HepG2 (cell line): ENCODE measurements around the gene SMURF1. TPM values are rescaled to one million over a fixed set of nuclear protein-coding genes. Genes with fewer than 3 reads are reported as not detected.

Source experiments
- HNRNPK ChIP-seq: fragments of 200-400 bp; formaldehyde crosslinking; IDR thresholded peaks from 2 replicates; pipeline ENCODE4 v1.6.1; 2018; ENCODE audit warnings: low read length, low read depth, moderate library complexity, mild to moderate bottlenecking; ENCODE audit not compliant: poor library complexity, severe bottlenecking
- KAT8 ChIP-seq: IDR thresholded peaks from 2 replicates; pipeline ENCODE4 v1.6.1; 2016; ENCODE audit warnings: missing genetic modification reagents, missing compliant biosample characterization
- KMT2A ChIP-seq: sonication (generic); formaldehyde crosslinking; IDR thresholded peaks from 2 replicates; pipeline ENCODE4 v1.4.0; 2020; ENCODE audit warnings: missing genetic modification reagents
- MAZ ChIP-seq, 2 experiments: sonication (generic) in 1 of 2; formaldehyde crosslinking in 1 of 2; IDR thresholded peaks; 2 replicates each; pipeline versions ENCODE4 v1.5.0 to v1.6.1; 2012 to 2020; ENCODE audit warnings: low read depth in 2 of 2, mild to moderate bottlenecking in 2 of 2, borderline replicate concordance in 1 of 2, improper control_type of control experiment in 1 of 2, low read length in 1 of 2, missing genetic modification reagents in 1 of 2, moderate library complexity in 1 of 2
- POGZ ChIP-seq: sonication (generic); formaldehyde crosslinking; IDR thresholded peaks from 2 replicates; pipeline ENCODE4 v1.4.0; 2020; ENCODE audit warnings: mild to moderate bottlenecking, missing genetic modification reagents
- REL ChIP-seq: sonication (generic); formaldehyde crosslinking; conservative IDR thresholded peaks from 2 replicates; pipeline ENCODE4 v1.8.0; 2022; ENCODE audit warnings: mild to moderate bottlenecking, missing genetic modification reagents, moderate library complexity
- RFXAP ChIP-seq: sonication (generic); formaldehyde crosslinking; IDR thresholded peaks from 2 replicates; pipeline ENCODE4 v1.4.0; 2020; ENCODE audit warnings: missing genetic modification reagents, borderline replicate concordance
- ZFX ChIP-seq: sonication (generic); formaldehyde crosslinking; IDR thresholded peaks from 2 replicates; pipeline ENCODE4 v1.4.0; 2020; ENCODE audit warnings: mild to moderate bottlenecking, low read depth, missing genetic modification reagents, moderate library complexity
- ZNF17 ChIP-seq: sonication (generic); formaldehyde crosslinking; IDR thresholded peaks from 2 replicates; pipeline ENCODE4 v1.5.0; 2020; ENCODE audit warnings: mild to moderate bottlenecking, missing genetic modification reagents
- ZNF501 ChIP-seq: sonication (generic); formaldehyde crosslinking; IDR thresholded peaks from 2 replicates; pipeline ENCODE4 v1.5.1; 2020; ENCODE audit warnings: mild to moderate bottlenecking, moderate library complexity, missing genetic modification reagents
- ZNF646 ChIP-seq: sonication (generic); formaldehyde crosslinking; IDR thresholded peaks from 2 replicates; pipeline ENCODE4 v1.9.0; 2021; ENCODE audit warnings: mild to moderate bottlenecking, missing genetic modification reagents
- ZSCAN21 ChIP-seq: sonication (generic); formaldehyde crosslinking; IDR thresholded peaks from 2 replicates; pipeline ENCODE4 v1.8.0; 2022; ENCODE audit warnings: mild to moderate bottlenecking, missing genetic modification reagents, moderate library complexity, borderline replicate concordance
- polyA plus RNA-seq, 8 experiments: library from polyadenylated mRNA; depleted of rRNA in 3 of 8; stranded (reverse) in 7 of 8; unstranded in 1 of 8; fragments of >200 nt; fragmentation: Illumina TruSeq in 4 of 8; extraction: Trizol in 4 of 8; gene quantifications; 2 replicates each; pipeline versions ENCODE4 v1.2.1 to v1.2.3, GENCODE V29; 2011 to 2016; ENCODE audit warnings: low read depth in 4 of 8, missing spikeins in 1 of 8, mixed read lengths in 1 of 8; ENCODE audit not compliant: insufficient read depth in 1 of 8
- total RNA-seq, 5 experiments: library from RNA; depleted of rRNA; stranded (reverse); fragments of >200 nt; fragmentation: Illumina TruSeq; extraction: Trizol; gene quantifications; 2 replicates each; pipeline ENCODE4 v1.2.3, GENCODE V29; 2016; ENCODE audit warnings: low read depth in 1 of 5
- TF ChIP-seq, protein P1 (sequence below): sonication (generic); formaldehyde crosslinking; IDR thresholded peaks from 2 replicates; pipeline ENCODE4 v1.4.0; 2020; ENCODE audit warnings: missing genetic modification reagents
- TF ChIP-seq, protein P2 (sequence below): IDR thresholded peaks from 2 replicates; pipeline ENCODE4 v1.6.1; 2016; ENCODE audit warnings: missing biosample characterization, missing genetic modification reagents, low read depth

The SMURF1 gene
- total and polyA plus RNA-seq, 2 of the 13 experiments (the other 11 are each of a cell fraction or from before 2014, with no cell fraction given) = 8.3 to 11.1 TPM

DNA sequence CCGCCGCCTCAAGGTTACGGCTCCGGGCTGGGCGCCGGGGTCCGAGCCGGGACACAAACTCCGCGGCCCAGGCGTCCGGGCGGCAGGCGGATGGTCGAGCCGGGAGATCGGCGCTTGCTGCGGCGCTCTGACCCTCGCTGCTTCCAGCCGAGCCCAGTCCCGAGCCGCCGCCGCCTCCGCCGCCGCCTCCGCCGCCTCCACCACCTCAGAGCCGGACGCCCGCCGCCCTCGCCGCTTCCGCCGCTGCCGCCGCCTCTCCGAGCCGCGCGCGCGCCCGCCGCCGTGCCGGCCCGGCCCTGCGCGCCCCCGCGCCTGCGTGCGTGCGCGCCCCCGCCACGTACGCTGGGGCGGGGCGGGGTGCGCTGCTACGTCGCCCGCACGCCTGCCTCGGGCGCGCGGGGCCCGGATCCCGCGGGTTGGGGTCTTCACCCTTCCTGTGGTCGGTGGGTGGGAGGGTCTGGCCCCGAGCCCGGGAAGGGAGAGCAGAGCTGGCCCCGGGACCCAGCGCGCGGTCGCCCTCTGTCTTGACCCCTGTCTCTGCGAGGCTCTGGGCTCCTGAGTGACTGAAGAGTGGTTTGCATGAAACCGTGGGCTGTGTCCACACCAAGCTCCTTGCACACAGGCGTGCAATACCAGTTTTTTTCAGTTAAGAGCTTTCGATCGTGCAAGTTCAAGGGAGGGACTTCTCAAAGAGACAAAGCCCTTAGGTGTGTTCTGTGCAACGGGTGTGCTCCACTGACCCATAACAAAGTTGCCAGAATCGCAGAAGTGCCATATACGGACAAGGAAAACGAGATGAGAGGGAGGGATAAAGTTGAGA lies at the start of gene SMURF1 (continued):
- 0 out of 2 replicates have a peak, but pooled peaks have one; percentile 56 for TF ChIP-seq REL (CRISPR knock-in tag)
- TF ChIP-seq, protein P1, sequence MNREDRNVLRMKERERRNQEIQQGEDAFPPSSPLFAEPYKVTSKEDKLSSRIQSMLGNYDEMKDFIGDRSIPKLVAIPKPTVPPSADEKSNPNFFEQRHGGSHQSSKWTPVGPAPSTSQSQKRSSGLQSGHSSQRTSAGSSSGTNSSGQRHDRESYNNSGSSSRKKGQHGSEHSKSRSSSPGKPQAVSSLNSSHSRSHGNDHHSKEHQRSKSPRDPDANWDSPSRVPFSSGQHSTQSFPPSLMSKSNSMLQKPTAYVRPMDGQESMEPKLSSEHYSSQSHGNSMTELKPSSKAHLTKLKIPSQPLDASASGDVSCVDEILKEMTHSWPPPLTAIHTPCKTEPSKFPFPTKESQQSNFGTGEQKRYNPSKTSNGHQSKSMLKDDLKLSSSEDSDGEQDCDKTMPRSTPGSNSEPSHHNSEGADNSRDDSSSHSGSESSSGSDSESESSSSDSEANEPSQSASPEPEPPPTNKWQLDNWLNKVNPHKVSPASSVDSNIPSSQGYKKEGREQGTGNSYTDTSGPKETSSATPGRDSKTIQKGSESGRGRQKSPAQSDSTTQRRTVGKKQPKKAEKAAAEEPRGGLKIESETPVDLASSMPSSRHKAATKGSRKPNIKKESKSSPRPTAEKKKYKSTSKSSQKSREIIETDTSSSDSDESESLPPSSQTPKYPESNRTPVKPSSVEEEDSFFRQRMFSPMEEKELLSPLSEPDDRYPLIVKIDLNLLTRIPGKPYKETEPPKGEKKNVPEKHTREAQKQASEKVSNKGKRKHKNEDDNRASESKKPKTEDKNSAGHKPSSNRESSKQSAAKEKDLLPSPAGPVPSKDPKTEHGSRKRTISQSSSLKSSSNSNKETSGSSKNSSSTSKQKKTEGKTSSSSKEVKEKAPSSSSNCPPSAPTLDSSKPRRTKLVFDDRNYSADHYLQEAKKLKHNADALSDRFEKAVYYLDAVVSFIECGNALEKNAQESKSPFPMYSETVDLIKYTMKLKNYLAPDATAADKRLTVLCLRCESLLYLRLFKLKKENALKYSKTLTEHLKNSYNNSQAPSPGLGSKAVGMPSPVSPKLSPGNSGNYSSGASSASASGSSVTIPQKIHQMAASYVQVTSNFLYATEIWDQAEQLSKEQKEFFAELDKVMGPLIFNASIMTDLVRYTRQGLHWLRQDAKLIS (CRISPR knock-in tag) = peak; percentile 48; the same call in 1 of the 2 replicates
- TF ChIP-seq KAT8 = peak; percentile 44; the same call in 1 of the 2 replicates
- no peak for TF ChIP-seq RFXAP (CRISPR knock-in tag)
- peak; percentile 12; the same call in 1 of the 2 replicates for TF ChIP-seq ZNF646
- no peak for TF ChIP-seq HNRNPK
- TF ChIP-seq ZFX (CRISPR knock-in tag) = peak; percentile 38
- peak; percentile 50; the same call in 1 of the 2 replicates for TF ChIP-seq POGZ
- no peak for TF ChIP-seq MAZ (IDR thresholded peaks at IDR 0.05; ENCODE audit: borderline replicate concordance, low read depth, low read length)
- TF ChIP-seq MAZ (CRISPR knock-in tag; IDR thresholded peaks at IDR 0.05; ENCODE audit: low read depth) = 0 out of 2 replicates have a peak, but pooled peaks have one; percentile 15
- TF ChIP-seq ZSCAN21 (CRISPR knock-in tag) = peak; percentile 22
- 0 out of 2 replicates have a peak, but pooled peaks have one; percentile 23 for TF ChIP-seq KMT2A (CRISPR knock-in tag)
- TF ChIP-seq, protein P2, sequence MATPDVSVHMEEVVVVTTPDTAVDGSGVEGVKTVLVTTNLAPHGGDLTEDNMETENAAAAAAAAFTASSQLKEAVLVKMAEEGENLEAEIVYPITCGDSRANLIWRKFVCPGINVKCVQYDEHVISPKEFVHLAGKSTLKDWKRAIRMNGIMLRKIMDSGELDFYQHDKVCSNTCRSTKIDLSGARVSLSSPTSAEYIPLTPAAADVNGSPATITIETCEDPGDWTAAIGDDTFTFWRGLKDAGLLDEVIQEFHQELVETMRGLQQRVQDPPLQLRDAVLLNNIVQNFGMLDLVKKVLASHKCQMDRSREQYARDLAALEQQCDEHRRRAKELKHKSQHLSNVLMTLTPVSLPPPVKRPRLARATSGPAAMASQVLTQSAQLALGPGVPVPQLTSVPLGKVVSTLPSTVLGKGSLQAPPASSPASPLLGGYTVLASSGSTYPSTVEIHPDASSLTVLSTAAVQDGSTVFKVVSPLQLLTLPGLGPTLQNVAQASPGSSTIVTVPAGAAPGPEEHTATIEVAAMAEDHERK (CRISPR knock-in tag) = peak; percentile 89
- peak; percentile 35; the same call in 1 of the 2 replicates for TF ChIP-seq ZNF501 (CRISPR knock-in tag)
- TF ChIP-seq ZNF17 (CRISPR knock-in tag) = no peak
